ENCODE data around the gene DUSP19. TPM values are rescaled to one million over a fixed set of nuclear protein-coding genes. Genes with fewer than 3 reads are reported as not detected.

DUSP19 gene
- total and polyA plus RNA-seq, 12 donors = 0.81 to 10.0 (median 4.1) TPM

GRCh38 chr2:183063083-183063482 lies 15.5 kb upstream of the DUSP19 start:
- Histone ChIP-seq H3K9me3 (replicated peaks in 1 of 3) (no peaks in the 10 kb centered on the region), H3K27ac (no peak overlapping the region), H3K36me3 (replicated peaks in 1 of 2) (no peaks in the 10 kb centered on the region), H3K27me3 (peaks cover 9% of the 10 kb centered on the region), H3K4me1 (replicated peaks in 1 of 2) (peaks cover 0 to 9% of the 10 kb centered on the region in 2 donors), H3K4me3 (no peak overlapping the region)
- intact Hi-C loops (cut with DNase I) = no loop called here
- TF ChIP-seq, protein P1, sequence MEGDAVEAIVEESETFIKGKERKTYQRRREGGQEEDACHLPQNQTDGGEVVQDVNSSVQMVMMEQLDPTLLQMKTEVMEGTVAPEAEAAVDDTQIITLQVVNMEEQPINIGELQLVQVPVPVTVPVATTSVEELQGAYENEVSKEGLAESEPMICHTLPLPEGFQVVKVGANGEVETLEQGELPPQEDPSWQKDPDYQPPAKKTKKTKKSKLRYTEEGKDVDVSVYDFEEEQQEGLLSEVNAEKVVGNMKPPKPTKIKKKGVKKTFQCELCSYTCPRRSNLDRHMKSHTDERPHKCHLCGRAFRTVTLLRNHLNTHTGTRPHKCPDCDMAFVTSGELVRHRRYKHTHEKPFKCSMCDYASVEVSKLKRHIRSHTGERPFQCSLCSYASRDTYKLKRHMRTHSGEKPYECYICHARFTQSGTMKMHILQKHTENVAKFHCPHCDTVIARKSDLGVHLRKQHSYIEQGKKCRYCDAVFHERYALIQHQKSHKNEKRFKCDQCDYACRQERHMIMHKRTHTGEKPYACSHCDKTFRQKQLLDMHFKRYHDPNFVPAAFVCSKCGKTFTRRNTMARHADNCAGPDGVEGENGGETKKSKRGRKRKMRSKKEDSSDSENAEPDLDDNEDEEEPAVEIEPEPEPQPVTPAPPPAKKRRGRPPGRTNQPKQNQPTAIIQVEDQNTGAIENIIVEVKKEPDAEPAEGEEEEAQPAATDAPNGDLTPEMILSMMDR (IDR thresholded peaks at IDR 0.05) = no peak
- TF ChIP-seq POLR2A (IDR thresholded peaks at IDR 0.05) = no peak
- whole genome bisulfite sequencing, 4 donors = 32 to 36% (median 33%) methylated on average over 2 of the region's 2 CpGs
- no peak for DNase-seq

GRCh38 chr2:183068561-183068960 lies 10.0 kb upstream of the DUSP19 start:
- WGBS, 4 donors = 68 to 88% (median 78%) methylated on average over 3 of the region's 3 CpGs
- intact Hi-C loops (cut with DNase I) = no loop called here

DNA sequence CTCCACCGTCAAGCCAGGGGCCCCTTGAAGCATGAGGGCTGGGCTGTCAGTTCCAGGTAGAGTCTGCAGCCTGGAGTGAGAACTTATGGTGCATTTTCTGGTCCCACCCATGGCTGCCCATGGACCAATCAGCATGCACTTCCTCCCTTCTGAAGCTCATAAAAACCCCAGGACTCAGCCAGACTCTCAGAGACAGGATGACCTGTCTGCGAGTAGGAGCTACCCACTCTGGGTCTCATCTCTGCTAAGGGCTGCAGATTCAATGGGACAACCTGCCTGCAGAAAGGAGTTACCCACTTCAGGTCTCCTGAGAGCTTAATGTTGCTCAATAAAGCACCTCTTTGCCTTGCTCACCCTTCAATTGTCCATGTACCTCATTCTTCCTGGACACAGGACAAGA lies 9.4 kb upstream of the DUSP19 start:
- H3K36me3 ChIP-seq (replicated peaks in 1 of 2) = no peaks in the 10 kb centered on the region
- TF ChIP-seq, protein P1 (IDR thresholded peaks at IDR 0.05) = no peak
- no peak for TF ChIP-seq POLR2A (IDR thresholded peaks at IDR 0.05)
- no peak overlapping the region for H3K4me3 ChIP-seq
- no peak for DNase-seq
- intact Hi-C loops (cut with DNase I) = no loop called here
- no peaks in the 10 kb centered on the region for H3K4me1 ChIP-seq (replicated peaks in 1 of 2)
- WGBS, 4 donors = 90 to 94% (median 92%) methylated on average over 1 to 2 of the region's 2 CpGs; no CpG with 5 or more reads in 1 of the 4 donors
- no peak overlapping the region for H3K27ac ChIP-seq
- no peaks in the 10 kb centered on the region for H3K9me3 ChIP-seq (replicated peaks in 1 of 3)
- peaks cover 9% of the 10 kb centered on the region for H3K27me3 ChIP-seq

More at GRCh38 chr2:183068561-183068960, 10.0 kb upstream of the DUSP19 start:
- TF ChIP-seq, protein P1 (IDR thresholded peaks at IDR 0.05) = no peak
- no peak for TF ChIP-seq POLR2A (IDR thresholded peaks at IDR 0.05)
- no peaks in the 10 kb centered on the region for H3K4me1 ChIP-seq (replicated peaks in 1 of 2)
- DNase-seq = no peak
- H3K9me3 ChIP-seq (replicated peaks in 1 of 3) = no peaks in the 10 kb centered on the region
- peaks cover 9% of the 10 kb centered on the region for H3K27me3 ChIP-seq
- no peaks in the 10 kb centered on the region for H3K36me3 ChIP-seq (replicated peaks in 1 of 2)
- no peak overlapping the region for H3K4me3 ChIP-seq
- no peak overlapping the region for H3K27ac ChIP-seq

DNA sequence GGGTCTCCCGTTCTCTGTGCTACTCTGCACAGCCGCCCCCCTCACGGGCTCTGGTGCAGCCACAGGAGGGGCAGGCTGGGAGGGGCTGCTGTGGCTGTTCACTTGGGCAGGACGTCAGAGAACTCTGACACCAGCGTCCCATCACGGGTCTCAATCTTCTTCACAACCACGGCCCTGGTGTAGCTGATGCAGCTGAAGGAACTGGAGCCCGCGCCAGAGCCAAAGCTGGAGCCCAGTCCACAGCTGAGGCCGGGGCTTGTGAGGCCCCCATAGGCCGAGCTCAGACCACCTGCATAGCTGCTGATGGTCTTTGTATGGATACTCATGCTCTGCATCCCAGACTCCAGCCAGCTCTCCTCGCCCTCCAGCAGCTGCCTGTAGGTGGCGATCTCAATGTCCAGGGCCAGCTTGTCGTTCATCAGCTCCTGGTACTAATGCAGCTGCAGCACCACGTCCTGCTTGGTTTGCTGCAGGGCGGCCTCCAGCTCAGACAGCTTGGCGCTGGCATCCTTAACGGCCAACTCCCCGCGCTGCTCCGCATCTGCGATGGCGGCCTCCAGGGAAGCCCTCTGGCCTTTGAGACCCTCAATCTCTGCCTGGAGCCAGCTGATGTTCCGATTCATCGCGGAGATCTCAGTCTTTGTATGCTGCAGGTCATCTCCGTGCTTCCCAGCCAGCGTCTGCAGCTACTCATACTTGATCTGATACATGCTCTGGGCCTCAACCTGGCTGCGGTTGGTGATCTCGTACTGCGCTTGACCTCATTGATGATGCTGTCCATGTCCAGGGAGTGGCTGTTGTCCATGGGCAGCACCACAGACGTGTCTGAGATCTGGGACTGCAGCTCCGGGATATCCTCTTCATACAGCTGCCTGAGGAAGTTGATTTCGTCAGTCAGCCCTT lies 7.4 kb upstream of the DUSP19 start:
- H3K4me1 ChIP-seq (replicated peaks in 1 of 2) = no peaks in the 10 kb centered on the region
- no peaks in the 10 kb centered on the region for H3K9me3 ChIP-seq (replicated peaks in 1 of 3)
- WGBS, 4 donors = 62 to 68% (median 65%) methylated on average over 26 to 34 of the region's 34 CpGs
- TF ChIP-seq, protein P1 (IDR thresholded peaks at IDR 0.05) = peak in 5 of 6 experiments; percentile 16 to 44 (median 23)
- TF ChIP-seq POLR2A (IDR thresholded peaks at IDR 0.05) = no peak
- no peaks in the 10 kb centered on the region for H3K27me3 ChIP-seq
- H3K4me3 ChIP-seq = no peak overlapping the region
- H3K27ac ChIP-seq = no peak overlapping the region
- no peaks in the 10 kb centered on the region for H3K36me3 ChIP-seq (replicated peaks in 1 of 2)
- DNase-seq = peak; percentile 23 to 69 (median 57)
- intact Hi-C loops (cut with DNase I) = loop anchor here in 1 of 2 donors (10.0 kb wide), 1 partner anchor 54 kb away; the partner anchor contains the start of gene NUP35

Data from adrenal gland (tissue), 12 donors.